ENCODE results near the gene CENPM. TPM values are rescaled to one million over a fixed set of nuclear protein-coding genes. Genes with fewer than 3 reads are reported as not detected.

Gene CENPM
- total RNA-seq, 2 experiments from 2014 or later: 7.6 to 8.4 TPM

- no peak for TF ChIP-seq CTCF (IDR thresholded peaks at IDR 0.05)
- peaks cover 38% of the 10 kb centered on the region for H3K4me1 ChIP-seq (ENCODE audit: insufficient read depth, low read length)
- H3K27ac ChIP-seq (ENCODE audit: low read depth in 1 of 2, low read length in 2 of 2): no peak overlapping the region
- H3K4me3 ChIP-seq (ENCODE audit: low read length): no peak overlapping the region
- ChIA-PET CTCF (interaction anchor here (1.4 to 3.1 kb wide), 2 partner anchors 17 to 37 kb away, joined by 6 to 15 read pairs; partner anchors contain the start of gene TNFRSF13C), POLR2A (interaction anchor here (1.1 to 2.9 kb wide), 3 partner anchors 10 to 441 kb away, joined by 3 to 13 read pairs (median 3); partner anchors contain the start of gene PHF5A)
- Mint-ChIP-seq H3K36me3 (ENCODE audit: low read depth) (peaks cover 8% of the 10 kb centered on the region), H3K27ac (peak overlapping the region; percentile 51), H3K4me3 (peak overlapping the region; percentile 38), H3K9me3 (no peaks in the 10 kb centered on the region), H3K4me1 (ENCODE audit: low read depth) (peaks cover 23% of the 10 kb centered on the region), H3K27me3 (peaks cover 41% of the 10 kb centered on the region)
- H3K9me3 ChIP-seq (ENCODE audit: control insufficient read depth in 1 of 2, insufficient read depth in 1 of 2, low read length in 2 of 2): peaks cover 0 to 25% of the 10 kb centered on the region in 2 experiments
- peaks cover 34 to 39% of the 10 kb centered on the region in 2 experiments for H3K27me3 ChIP-seq (ENCODE audit: control insufficient read depth in 1 of 2, insufficient read depth in 2 of 2, low read length in 2 of 2)
- peaks cover 12% of the 10 kb centered on the region for H3K36me3 ChIP-seq (ENCODE audit: insufficient read depth, low read length)
- intact Hi-C loops (cut with DNase I, micrococcal nuclease): no loop called here
- ATAC-seq (ENCODE audit: poor library complexity): no peak
- DNase-seq: peak in 1 of 14 experiments; percentile 35
Measured at GRCh38 chr22:41909310-41910049, 37.5 kb downstream of the CENPM start.

GRCh38 chr22:41908411-41909309 is 38.3 kb downstream of the CENPM start:
- Histone ChIP-seq H3K4me3 (ENCODE audit: low read length) (no peak overlapping the region), H3K27me3 (ENCODE audit: control insufficient read depth in 1 of 2, insufficient read depth in 2 of 2, low read length in 2 of 2) (peaks cover 29 to 37% of the 10 kb centered on the region in 2 experiments), H3K9me3 (ENCODE audit: control insufficient read depth in 1 of 2, insufficient read depth in 1 of 2, low read length in 2 of 2) (peaks cover 0 to 25% of the 10 kb centered on the region in 2 experiments), H3K36me3 (ENCODE audit: insufficient read depth, low read length) (peaks cover 20% of the 10 kb centered on the region), H3K27ac (ENCODE audit: low read depth in 1 of 2, low read length in 2 of 2) (no peak overlapping the region), H3K4me1 (ENCODE audit: insufficient read depth, low read length) (peaks cover 38% of the 10 kb centered on the region)
- no peaks in the 10 kb centered on the region for H3K9me3 Mint-ChIP-seq
- peak; percentile 36 for ATAC-seq (ENCODE audit: poor library complexity)
- H3K4me3 Mint-ChIP-seq: peak overlapping the region; percentile 88
- peak overlapping the region; percentile 51 for H3K27ac Mint-ChIP-seq
- intact Hi-C loops (cut with DNase I, micrococcal nuclease): no loop called here
- CTCF ChIA-PET: interaction anchor here (1.4 to 3.1 kb wide), 3 partner anchors 17 to 36 kb away, joined by 6 to 15 read pairs (median 6); partner anchors contain the start of gene TNFRSF13C
- POLR2A ChIA-PET: interaction anchor here (1.0 to 2.9 kb wide), 10 partner anchors 11 to 440 kb away, joined by 3 to 13 read pairs (median 3); partner anchors contain the start of genes CCDC134, PHF5A, SREBF2 and TNFRSF13C
- TF ChIP-seq CTCF (IDR thresholded peaks at IDR 0.05): no peak
- peaks cover 15% of the 10 kb centered on the region for H3K36me3 Mint-ChIP-seq (ENCODE audit: low read depth)
- peaks cover 41% of the 10 kb centered on the region for H3K27me3 Mint-ChIP-seq
- H3K4me1 Mint-ChIP-seq (ENCODE audit: low read depth): peaks cover 23% of the 10 kb centered on the region
- DNase-seq: peak in 4 of 14 experiments; percentile 16 to 67 (median 54)

All from CD4-positive, alpha-beta T cell (primary cell).